Bronchial epithelial cell (primary cell): ENCODE measurements around the gene FMN1. TPM values are rescaled to one million over a fixed set of nuclear protein-coding genes. Genes with fewer than 3 reads are reported as not detected.
A peak's percentile ranks its signal among the peaks of the same experiment; 100 is the strongest.

Experiments
- DNase-seq: peaks from one replicate; pipeline ENCODE4 v3.0.0-alpha.2; 2010; ENCODE audit warnings: low read depth
- FAIRE-seq: peaks from 2 replicates; lab custom pipeline; 2011; peaks lifted over from hg19 to GRCh38; lab: Jason Lieb, UNC
- H3K27me3 ChIP-seq: 2 replicates; pipeline ENCODE4 v1.5.1; 2011; ENCODE audit warnings: low read length; ENCODE audit not compliant: control insufficient read depth, insufficient read depth
- H3K36me3 ChIP-seq: 2 replicates; pipeline ENCODE4 v1.5.1; 2011; ENCODE audit warnings: low read length; ENCODE audit not compliant: control insufficient read depth, insufficient read depth
- H3K4me3 ChIP-seq: 2 replicates; pipeline ENCODE4 v1.5.1; 2011; ENCODE audit warnings: mild to moderate bottlenecking, low read depth, low read length, control low read depth
- CTCF ChIP-seq: IDR thresholded peaks from 2 replicates; pipeline ENCODE4 v1.5.1; 2011; ENCODE audit warnings: mild to moderate bottlenecking, moderate library complexity, low read length, control low read depth, inconsistent platforms; ENCODE audit not compliant: insufficient read depth, severe bottlenecking
- total RNA-seq: library from RNA; depleted of rRNA; stranded (reverse); fragments of >200 nt; gene quantifications from 2 replicates; pipeline ENCODE4 v1.2.1, GENCODE V29; 2014

The FMN1 gene
- total RNA-seq, 1 donor from 2014 or later = 1.6 TPM

GRCh38 chr15:32998182-32998581, 196.3 kb downstream of the FMN1 start:
- DNase-seq = no peak
- Histone ChIP-seq H3K4me3 (no peak overlapping the region), H3K27me3 (no peaks in the 10 kb centered on the region), H3K36me3 (no peaks in the 10 kb centered on the region)
- FAIRE-seq = no peak
- TF ChIP-seq CTCF = no peak

- H3K4me3 ChIP-seq = no peak overlapping the region
- no peaks in the 10 kb centered on the region for H3K36me3 ChIP-seq
- no peaks in the 10 kb centered on the region for H3K27me3 ChIP-seq
- FAIRE-seq (no peak), DNase-seq (peak; percentile 55)
- peak; percentile 38 for TF ChIP-seq CTCF
These were observed 199.6 kb downstream of the FMN1 start for GRCh38 chr15:32994810-32995424.

GRCh38 chr15:32993285-32993684, 201.2 kb downstream of the FMN1 start:
- DNase-seq = peak; percentile 19
- H3K27me3 ChIP-seq = no peaks in the 10 kb centered on the region
- H3K36me3 ChIP-seq = no peaks in the 10 kb centered on the region
- no peak for FAIRE-seq
- TF ChIP-seq CTCF = peak; percentile 33
- no peak overlapping the region for H3K4me3 ChIP-seq

GRCh38 chr15:32991619-32992111, 202.8 kb downstream of the FMN1 start:
- DNase-seq (no peak), FAIRE-seq (no peak)
- no peak for TF ChIP-seq CTCF
- no peaks in the 10 kb centered on the region for H3K27me3 ChIP-seq
- H3K36me3 ChIP-seq = no peaks in the 10 kb centered on the region
- H3K4me3 ChIP-seq = no peak overlapping the region

- Histone ChIP-seq H3K27me3 (no peaks in the 10 kb centered on the region), H3K36me3 (no peaks in the 10 kb centered on the region), H3K4me3 (no peak overlapping the region)
- FAIRE-seq (no peak), DNase-seq (no peak)
- no peak for TF ChIP-seq CTCF
These were observed 204.4 kb downstream of the FMN1 start for GRCh38 chr15:32990071-32990470.

- DNase-seq (no peak), FAIRE-seq (no peak)
These were observed 207.4 kb downstream of the FMN1 start for GRCh38 chr15:32987067-32987466.

More at GRCh38 chr15:32987067-32987466, 207.4 kb downstream of the FMN1 start:
- Histone ChIP-seq H3K27me3 (no peaks in the 10 kb centered on the region), H3K36me3 (no peaks in the 10 kb centered on the region), H3K4me3 (no peak overlapping the region)
- no peak for TF ChIP-seq CTCF
